Nucleus accumbens (tissue), 56 donors: ENCODE data around the gene NEGR1.
"Not testable (repeated sequence)": the region's sequence is repeated elsewhere in the genome, so short reads cannot be mapped to it uniquely, and the experiment has no call there.

Experiments
- DNase-seq, 56 donors: peaks; one replicate each; lab custom pipeline; 2025; lab: John Stamatoyannopoulos, UW

The NEGR1 gene

GRCh38 chr1:71964188-71964587 is 318.2 kb downstream of the NEGR1 start:
- no peak for DNase-seq

GRCh38 chr1:71956613-71957285 is 325.6 kb downstream of the NEGR1 start:
- no peak for DNase-seq

- DNase-seq, result no peak
Measured at GRCh38 chr1:71950579-71950978, 331.8 kb downstream of the NEGR1 start.

- DNase-seq, result no peak
Measured at GRCh38 chr1:71949681-71950080, 332.7 kb downstream of the NEGR1 start.

- no peak for DNase-seq
Measured at GRCh38 chr1:71948561-71948960, 333.8 kb downstream of the NEGR1 start.

GRCh38 chr1:71944006-71944405 is 338.3 kb downstream of the NEGR1 start:
- DNase-seq, result no peak

GRCh38 chr1:71940261-71940660 is 342.1 kb downstream of the NEGR1 start:
- DNase-seq, result no peak

GRCh38 chr1:71930511-71930910 is 351.8 kb downstream of the NEGR1 start:
- no peak for DNase-seq

GRCh38 chr1:71921935-71922559 is 360.3 kb downstream of the NEGR1 start:
- no peak for DNase-seq

GRCh38 chr1:71921204-71921603 is 361.1 kb downstream of the NEGR1 start:
- no peak for DNase-seq

GRCh38 chr1:71920556-71920955 is 361.8 kb downstream of the NEGR1 start:
- DNase-seq, result no peak

GRCh38 chr1:71919811-71920509 is 362.4 kb downstream of the NEGR1 start:
- DNase-seq, result no peak

- no peak for DNase-seq
Measured at GRCh38 chr1:71918630-71919029, 363.7 kb downstream of the NEGR1 start.

GRCh38 chr1:71916894-71917293 is 365.4 kb downstream of the NEGR1 start:
- DNase-seq, result no peak

- no peak for DNase-seq
Measured at GRCh38 chr1:71914626-71915025, 367.7 kb downstream of the NEGR1 start.

GRCh38 chr1:71908871-71909390 is 373.4 kb downstream of the NEGR1 start:
- DNase-seq, result no peak

GRCh38 chr1:71908303-71908702 is 374.0 kb downstream of the NEGR1 start:
- DNase-seq, result no peak

GRCh38 chr1:71899881-71900280 is 382.5 kb downstream of the NEGR1 start:
- no peak for DNase-seq

- not testable (repeated sequence) for DNase-seq
Measured at GRCh38 chr1:71888166-71888565, 394.2 kb downstream of the NEGR1 start.

- DNase-seq, result no peak
Measured at GRCh38 chr1:71885171-71885570, 397.2 kb downstream of the NEGR1 start.

GRCh38 chr1:71882637-71883036 is 399.7 kb downstream of the NEGR1 start:
- DNase-seq, result no peak

- no peak for DNase-seq
Measured at GRCh38 chr1:71882226-71882625, 400.1 kb downstream of the NEGR1 start.
